Pancreas (tissue), 10 donors: ENCODE measurements around the gene GPHN. TPM values are rescaled to one million over a fixed set of nuclear protein-coding genes. Genes with fewer than 3 reads are reported as not detected.
A peak's percentile ranks its signal among the peaks of the same experiment; 100 is the strongest.

Experiments
- ATAC-seq, 4 donors: fragments of 200-7000 bp; cut with Tn5 transposase; one replicate each; pipeline versions ENCODE4 v1.8.0 to v1.9.1; 2020; ENCODE audit warnings: mild to moderate bottlenecking in 4 of 4, moderate library complexity in 4 of 4
- DNase-seq, 6 donors: peaks; one replicate each; pipeline ENCODE4 v3.0.0-alpha.2; 2020
- FAIRE-seq: peaks from 2 replicates; lab custom pipeline; 2012; peaks lifted over from hg19 to GRCh38; lab: Jason Lieb, UNC
- H3K27ac ChIP-seq, 4 donors: fragments of 200-600 bp; sonication (generic); 1 replicate in 3 of 4; 2 replicates in 1 of 4; pipeline versions ENCODE4 v1.5.0 to v1.8.0; 2020
- H3K27me3 ChIP-seq, 4 donors: fragments of 200-600 bp; one replicate each; pipeline ENCODE4 v1.8.0; 2021
- H3K36me3 ChIP-seq, 3 donors: fragments of 200-600 bp; sonication (generic) in 1 of 3; one replicate each; pipeline versions ENCODE4 v1.5.0 to v1.8.0; 2020 to 2021
- H3K4me1 ChIP-seq, 3 donors: fragments of 200-600 bp; one replicate each; pipeline ENCODE4 v1.8.0; 2021
- H3K4me3 ChIP-seq, 4 donors: fragments of 200-600 bp; sonication (generic) in 2 of 4; one replicate each; pipeline versions ENCODE4 v1.5.0 to v1.8.0; 2020 to 2021
- H3K9me3 ChIP-seq, 4 donors: fragments of 200-600 bp; one replicate each; pipeline ENCODE4 v1.8.0; 2021
- CTCF ChIP-seq, 4 donors: fragments of 200-600 bp; sonication (generic) in 3 of 4; IDR thresholded peaks; one replicate each; pipeline versions ENCODE4 v1.5.0 to v1.8.0; 2021; ENCODE audit warnings: antibody characterized with exemption in 4 of 4
- WGBS, 2 donors: extraction: QIAGEN DNeasy Blood & Tissue Kit; methylation state at CpG; one replicate each; pipeline ENCODE4 v1.1.7; 2013; 5-methylcytosine and 5-hydroxymethylcytosine counted together
- intact Hi-C, 3 donors: fragments of 100-400 bp; cut with DNase I; formaldehyde crosslinking; loops; one replicate each; pipeline versions ENCODE4 v1.11.1 to v1.14.2; 2022
- polyA plus RNA-seq, 2 donors: library from polyadenylated mRNA; stranded (reverse); fragments of 200-250 nt; gene quantifications; one replicate each; pipeline ENCODE4 v1.2.3, GENCODE V29; 2013
- total RNA-seq, 6 donors: library from RNA; stranded (reverse); fragmentation: NEBNext Ultra II Directional in 4 of 6; extraction: Animal tissue kit (Norgen Biotek cat#: 25700) in 4 of 6; gene quantifications; one replicate each; pipeline versions ENCODE4 v1.2.1 to v1.2.4, GENCODE V29; 2021 to 2023
- donor health status: healthy with polysubstance abuse.
- donor health status: DM: no; HTN: no; CAD: no; lungs with moderate emphysema.
- donor health status: DM: no; HTN: no; CAD: no.
- donor health status: control.
- donor health status: control.
- donor health status: Bipolar disorder and iron deficiency.
- donor health status: DM: yes; HTN: yes; CAD: no.
- donor health status: DM: no; HTN: no; CAD: no.
- donor health status: DM: no; HTN: no; CAD: no.
- donor health status: DM: yes; HTN: yes; CAD: no.

GPHN gene
- total and polyA plus RNA-seq, 8 donors = 20.3 to 47.6 (median 24.4) TPM

GRCh38 chr14:67019796-67020195 is 511.8 kb downstream of the GPHN start:
- no peak for ATAC-seq
- no peak for DNase-seq
- Histone ChIP-seq H3K4me1 (no peaks in the 10 kb centered on the region), H3K4me3 (no peak overlapping the region), H3K36me3 (no peaks in the 10 kb centered on the region), H3K9me3 (peaks cover 0 to 5% (median 0%) of the 10 kb centered on the region in 4 donors), H3K27me3 (no peaks in the 10 kb centered on the region), H3K27ac (no peak overlapping the region)
- 96 to 97% methylated on average over 3 of the region's 3 CpGs for WGBS, 2 donors
- FAIRE-seq = no peak
- TF ChIP-seq CTCF (IDR thresholded peaks at IDR 0.05) = no peak
- intact Hi-C loops = no loop called here

- H3K4me1 ChIP-seq = no peaks in the 10 kb centered on the region
- no peaks in the 10 kb centered on the region for H3K36me3 ChIP-seq
- H3K9me3 ChIP-seq = no peaks in the 10 kb centered on the region
- TF ChIP-seq CTCF (IDR thresholded peaks at IDR 0.05) = no peak
- intact Hi-C loops = no loop called here
- 96 to 98% methylated on average over 3 of the region's 3 CpGs for WGBS, 2 donors
- H3K27me3 ChIP-seq = no peaks in the 10 kb centered on the region
- H3K27ac ChIP-seq = no peak overlapping the region
- FAIRE-seq (no peak), DNase-seq (no peak), ATAC-seq (no peak)
- H3K4me3 ChIP-seq = no peak overlapping the region
These were observed 524.2 kb downstream of the GPHN start for GRCh38 chr14:67031920-67032774.

- FAIRE-seq (no peak), ATAC-seq (no peak), DNase-seq (no peak)
- no peak for TF ChIP-seq CTCF (IDR thresholded peaks at IDR 0.05)
- no peaks in the 10 kb centered on the region for H3K4me1 ChIP-seq
- H3K27me3 ChIP-seq = no peaks in the 10 kb centered on the region
- H3K9me3 ChIP-seq = no peaks in the 10 kb centered on the region
- intact Hi-C loops = no loop called here
- H3K36me3 ChIP-seq = no peaks in the 10 kb centered on the region
- H3K4me3 ChIP-seq = no peak overlapping the region
- no peak overlapping the region for H3K27ac ChIP-seq
These were observed 537.5 kb downstream of the GPHN start for GRCh38 chr14:67045440-67045839.

GRCh38 chr14:67050896-67051295 is 542.9 kb downstream of the GPHN start:
- ATAC-seq = no peak
- no peak for TF ChIP-seq CTCF (IDR thresholded peaks at IDR 0.05)
- no peaks in the 10 kb centered on the region for H3K4me1 ChIP-seq
- no peak overlapping the region for H3K27ac ChIP-seq
- intact Hi-C loops = no loop called here
- no peaks in the 10 kb centered on the region for H3K36me3 ChIP-seq
- no peak for DNase-seq
- H3K27me3 ChIP-seq = no peaks in the 10 kb centered on the region
- H3K4me3 ChIP-seq = no peak overlapping the region
- WGBS, 2 donors = 97 to 99% methylated on average over 5 of the region's 5 CpGs
- no peaks in the 10 kb centered on the region for H3K9me3 ChIP-seq
- no peak for FAIRE-seq

GRCh38 chr14:67056684-67057083 is 548.7 kb downstream of the GPHN start:
- 97 to 99% methylated on average over 11 to 21 of the region's 21 CpGs for WGBS, 2 donors

More at GRCh38 chr14:67056684-67057083, 548.7 kb downstream of the GPHN start:
- DNase-seq (peak in 1 of 6 donors; percentile 55), FAIRE-seq (no peak), ATAC-seq (no peak)
- intact Hi-C loops = no loop called here
- TF ChIP-seq CTCF (IDR thresholded peaks at IDR 0.05) = no peak
- H3K9me3 ChIP-seq = no peaks in the 10 kb centered on the region
- H3K27ac ChIP-seq = no peak overlapping the region
- no peak overlapping the region for H3K4me3 ChIP-seq
- no peaks in the 10 kb centered on the region for H3K4me1 ChIP-seq
- no peaks in the 10 kb centered on the region for H3K27me3 ChIP-seq
- peaks cover 0 to 11% (median 0%) of the 10 kb centered on the region in 3 donors for H3K36me3 ChIP-seq
